GM18870 (cell line): Measurements from ENCODE around the gene SUCLG2.
"Not testable (repeated sequence)": the region's sequence is repeated elsewhere in the genome, so short reads cannot be mapped to it uniquely, and the experiment has no call there.

Experiments
- ATAC-seq: cut with Tn5 transposase; IDR thresholded peaks from one replicate; pipeline ENCODE4 v1.9.1; 2021; ENCODE audit warnings: moderate library complexity; ENCODE audit not compliant: unreplicated experiment

SUCLG2 gene

DNA sequence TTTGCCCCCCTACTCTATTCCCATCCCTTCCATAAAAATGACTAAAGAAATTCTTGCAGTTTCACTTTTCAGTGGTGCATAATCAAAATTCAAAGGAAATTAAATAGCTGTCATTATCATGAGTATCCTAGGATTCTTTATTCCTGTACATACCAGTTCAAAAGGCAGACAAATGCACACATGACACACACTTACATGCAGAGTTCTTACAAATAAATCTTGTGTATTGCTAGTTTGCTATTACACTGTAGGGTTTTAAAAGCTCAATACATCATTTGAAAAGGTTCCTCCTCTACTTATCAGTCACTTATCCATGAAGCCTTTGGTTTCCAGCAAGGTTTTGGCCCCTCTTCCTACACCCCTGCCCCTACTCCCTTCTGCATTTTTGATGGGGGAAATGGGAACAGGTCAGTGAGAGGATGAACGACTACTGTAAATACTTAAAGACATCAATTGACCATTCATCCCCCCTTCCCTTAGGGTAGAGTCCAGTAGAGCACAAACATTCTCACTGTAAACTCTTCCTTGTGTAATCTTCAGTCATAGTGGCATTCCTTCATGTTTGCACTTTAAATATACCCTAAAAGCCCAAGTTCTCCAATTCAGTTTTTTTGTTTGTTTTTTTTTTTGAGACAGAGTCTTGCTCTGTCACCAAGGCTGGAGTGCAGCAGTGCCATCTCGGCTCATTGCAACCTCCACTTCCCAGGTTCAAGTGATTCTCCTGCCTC lies 92.6 kb downstream of the SUCLG2 start:
- no peak for ATAC-seq

DNA sequence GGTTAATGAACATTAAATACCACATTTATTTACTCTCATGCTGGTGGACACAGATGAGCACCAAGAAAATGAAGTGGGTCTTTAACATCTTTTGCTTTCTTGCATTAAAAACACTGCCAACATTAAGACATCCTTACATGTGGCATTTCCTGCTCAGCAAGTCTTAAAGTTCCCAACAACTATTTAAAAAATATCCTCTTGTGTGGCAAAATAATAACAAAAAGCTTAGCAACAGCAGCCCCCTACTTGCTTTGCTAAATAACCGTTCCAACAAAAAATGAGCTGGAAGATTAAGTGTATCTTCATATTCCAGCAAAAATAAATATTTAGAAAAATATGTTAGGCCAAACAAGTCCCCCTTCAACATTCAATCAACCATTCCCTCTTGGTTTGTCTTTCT lies 93.1 kb downstream of the SUCLG2 start:
- ATAC-seq, result no peak

DNA sequence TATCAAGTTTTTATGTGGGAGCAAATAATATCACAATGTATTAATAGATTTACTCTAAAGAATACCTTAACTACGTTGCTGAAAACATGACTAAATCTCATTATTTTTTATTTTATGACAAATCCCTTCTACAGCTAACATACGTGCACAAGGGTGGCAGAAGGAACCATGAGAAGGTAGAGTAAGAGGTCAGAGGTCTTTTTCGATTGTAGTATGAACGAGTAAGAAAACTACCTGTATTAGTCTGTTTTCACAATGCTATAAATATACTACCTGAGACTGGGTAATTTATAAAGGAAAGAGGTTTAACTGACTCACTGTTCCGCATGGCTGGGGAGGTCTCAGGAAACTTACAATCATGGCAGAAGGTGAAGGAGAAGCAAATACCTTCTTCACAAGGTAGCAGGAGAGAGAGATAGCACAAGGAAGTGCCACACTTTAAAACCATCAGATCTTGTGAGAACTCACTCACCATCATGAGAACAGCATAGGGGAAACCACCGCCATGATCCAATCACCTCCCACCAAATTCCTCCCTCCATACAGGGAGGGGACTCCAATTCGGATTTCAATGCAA lies 95.3 kb downstream of the SUCLG2 start:
- ATAC-seq, result peak; percentile 74

DNA sequence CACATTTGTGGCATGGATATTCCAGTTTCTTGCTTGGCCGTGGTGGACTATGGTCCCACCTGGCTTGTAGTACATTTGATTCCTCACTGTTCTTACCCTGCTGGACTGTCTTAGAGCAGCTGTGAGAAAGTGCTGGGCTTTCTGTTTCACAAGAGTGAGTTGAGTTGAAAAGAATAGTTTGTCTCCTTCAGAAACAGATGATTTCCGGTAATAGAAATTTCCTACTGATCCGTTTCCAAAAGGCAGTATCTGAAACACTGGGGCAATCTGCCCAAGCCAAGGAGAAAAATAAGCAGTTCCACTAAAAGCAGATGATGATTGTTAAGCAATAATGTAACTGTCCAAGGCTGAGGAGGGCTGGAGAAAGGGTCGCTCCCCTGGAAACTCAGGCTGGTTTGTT lies 96.0 kb downstream of the SUCLG2 start:
- no peak for ATAC-seq

DNA sequence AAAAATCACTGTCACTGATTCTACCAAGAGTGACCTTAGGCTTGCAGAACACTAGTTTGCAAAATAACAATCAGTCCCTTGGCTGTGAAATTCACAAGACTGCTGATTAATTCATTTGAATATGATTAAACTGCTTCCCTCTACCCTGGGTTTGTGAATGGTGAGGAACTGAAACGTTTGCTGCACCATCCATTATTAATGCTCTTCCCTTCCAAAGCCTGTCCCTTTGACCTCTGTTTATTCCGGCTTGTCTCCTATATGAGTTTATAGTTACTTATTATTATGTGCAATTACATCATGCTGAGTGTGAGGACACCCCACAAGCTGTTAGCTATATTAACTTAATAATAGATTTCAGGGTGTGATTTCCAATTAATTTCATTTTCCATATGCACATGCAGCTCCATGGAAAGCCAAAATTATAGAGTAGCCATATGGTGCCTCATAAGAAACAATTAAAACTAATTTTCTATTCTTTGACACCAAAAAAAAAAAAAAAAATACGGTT lies 96.5 kb downstream of the SUCLG2 start:
- ATAC-seq, result no peak

DNA sequence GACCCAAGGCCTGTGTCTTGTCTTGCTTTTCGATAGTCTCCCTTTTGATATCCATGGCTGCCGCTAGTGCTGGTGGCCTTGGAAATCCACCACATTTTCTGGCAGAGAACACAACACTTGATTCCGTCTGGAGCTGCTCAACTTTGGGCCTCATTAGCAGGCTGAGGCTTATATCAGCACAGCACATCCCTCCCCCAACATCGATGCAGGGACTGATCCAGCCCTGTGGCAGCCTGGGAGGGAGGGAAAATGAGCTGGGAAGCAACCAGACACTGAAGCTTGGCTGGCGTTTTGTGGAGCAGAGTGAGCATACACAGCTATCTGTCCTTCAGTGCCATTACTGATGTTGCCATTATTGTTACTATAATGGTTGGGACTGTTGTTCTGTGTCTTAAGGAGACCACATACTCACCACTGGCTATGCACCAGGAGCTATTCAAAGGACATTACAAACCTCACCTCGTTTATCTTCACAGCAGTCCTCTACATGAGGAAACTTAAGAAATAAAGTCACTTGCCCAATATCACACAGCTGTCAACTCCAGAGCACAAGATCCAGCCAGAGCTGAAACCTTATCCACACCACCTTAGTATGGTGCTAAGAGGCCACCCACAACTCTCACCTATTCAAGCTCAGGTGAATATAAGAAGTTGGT lies 102.9 kb downstream of the SUCLG2 start:
- no peak for ATAC-seq

DNA sequence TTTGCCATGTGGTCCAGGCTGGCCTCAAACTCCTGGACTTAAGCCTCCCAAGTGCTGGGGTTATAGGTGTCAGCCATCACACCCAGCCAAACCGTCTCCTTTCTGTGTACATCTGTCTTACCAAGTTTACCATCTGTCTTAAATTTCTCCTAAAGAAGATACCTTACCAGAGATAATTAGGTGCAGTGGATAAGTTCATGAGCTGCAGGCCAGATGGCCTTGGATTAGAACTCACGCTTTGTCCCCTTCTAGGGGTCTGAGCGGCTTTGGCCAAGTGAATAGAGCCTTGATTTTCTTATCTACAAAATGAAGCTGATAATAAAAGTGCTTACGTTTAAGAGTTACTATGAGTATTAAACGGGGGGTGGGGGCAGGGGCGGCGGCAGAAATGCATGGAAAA lies 103.9 kb downstream of the SUCLG2 start:
- ATAC-seq, result no peak

DNA sequence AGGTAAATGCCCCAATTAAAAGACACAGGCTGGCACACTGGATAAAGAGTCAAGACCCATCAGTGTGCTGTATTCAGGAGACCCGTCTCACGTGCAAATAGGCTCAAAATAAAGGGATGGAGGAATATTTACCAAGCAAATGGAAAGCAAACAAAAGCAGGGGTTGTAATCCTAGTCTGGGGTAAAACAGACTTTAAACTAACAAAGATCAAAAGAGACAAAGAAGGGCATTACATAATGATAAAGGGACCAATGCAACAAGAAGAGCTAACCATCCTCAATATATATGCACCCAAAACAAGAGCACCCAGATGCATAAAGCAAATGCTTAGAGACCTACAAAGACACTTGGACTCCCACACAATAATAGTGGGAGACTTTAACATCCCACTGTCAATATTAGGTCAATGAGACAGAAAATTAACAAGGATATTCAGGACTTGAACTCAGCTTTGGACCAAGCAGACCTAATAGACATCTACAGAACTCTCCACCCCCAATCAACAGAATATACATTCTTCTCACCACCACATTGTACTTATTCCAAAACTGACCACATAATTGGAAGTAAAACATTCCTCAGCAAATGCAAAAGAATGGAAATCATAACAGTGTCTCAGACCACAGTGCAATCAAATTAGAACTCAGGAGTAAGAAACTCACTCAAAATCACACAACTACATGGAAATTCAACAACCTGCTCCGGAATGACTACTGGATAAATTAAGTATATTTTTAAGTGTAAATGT lies 111.7 kb downstream of the SUCLG2 start:
- not testable (repeated sequence) for ATAC-seq

DNA sequence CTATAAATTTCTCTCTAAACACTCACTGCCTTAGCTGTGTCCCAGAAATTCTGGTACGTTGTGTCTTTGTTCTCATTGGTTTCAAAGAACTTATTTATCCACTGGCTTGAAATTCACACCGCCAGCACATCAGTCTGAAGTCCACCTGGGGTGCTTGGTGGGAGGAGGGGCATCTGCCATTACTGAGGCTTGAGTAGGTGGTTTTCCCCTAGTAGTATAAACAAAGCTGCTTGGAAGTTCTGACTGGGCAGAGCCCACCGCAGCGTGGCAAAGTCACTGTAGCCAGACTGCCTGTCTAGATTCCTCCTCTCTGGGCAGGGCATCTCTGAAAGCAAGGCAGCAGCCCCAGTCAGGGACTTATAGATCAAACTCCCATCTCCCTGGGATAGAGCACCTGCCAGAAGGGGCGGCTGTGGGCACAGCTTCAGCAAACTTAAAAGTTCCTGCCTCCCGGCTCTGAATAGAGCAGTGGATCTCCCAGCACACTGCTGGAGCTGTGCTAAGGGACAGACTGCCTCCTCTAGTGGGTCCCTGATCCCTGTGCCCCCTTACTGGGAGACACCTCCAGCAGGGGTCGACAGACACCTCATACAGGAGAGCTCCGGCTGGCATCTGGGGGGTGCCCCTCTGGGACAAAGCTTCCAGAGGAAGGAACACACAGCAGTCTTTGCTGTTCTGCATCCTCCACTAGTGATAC lies 114.1 kb downstream of the SUCLG2 start:
- no peak for ATAC-seq

DNA sequence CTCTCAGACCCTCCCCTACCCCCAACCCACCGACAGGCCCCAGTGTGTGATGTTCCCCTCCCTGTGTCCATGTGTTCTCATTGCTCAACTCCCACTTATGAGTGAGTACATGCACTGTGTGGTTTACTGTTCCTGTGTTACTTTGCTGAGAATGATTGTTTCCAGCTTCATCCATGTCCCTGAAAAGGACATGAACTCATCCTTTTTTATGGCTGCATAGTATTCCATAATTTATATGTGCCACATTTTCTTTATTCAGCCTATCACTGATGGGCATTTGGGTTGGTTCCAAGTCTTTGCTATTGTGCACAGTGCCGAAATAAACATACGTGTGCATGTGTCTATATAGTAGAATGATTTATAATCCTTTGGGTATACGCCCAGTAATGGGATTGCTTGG lies 117.2 kb downstream of the SUCLG2 start:
- ATAC-seq, result not testable (repeated sequence)

DNA sequence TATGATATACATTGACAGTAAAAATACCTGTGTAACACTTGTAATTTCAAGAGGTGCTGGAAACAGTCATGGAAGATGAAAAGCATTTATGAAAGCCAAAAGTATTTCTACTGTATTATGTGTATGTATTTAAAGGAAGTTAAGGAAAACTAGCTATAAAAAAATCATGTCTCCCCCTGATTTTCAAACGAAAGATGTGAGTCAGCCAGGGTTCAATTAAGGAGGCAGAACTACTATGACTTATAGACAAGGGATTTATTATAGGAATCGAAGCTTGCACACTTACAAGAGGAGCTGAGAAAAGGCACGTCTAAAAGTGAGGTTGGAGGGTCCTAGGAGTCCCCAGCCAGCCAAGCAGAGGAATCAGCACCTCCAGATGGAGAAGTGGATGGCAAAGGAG lies 119.4 kb downstream of the SUCLG2 start:
- no peak for ATAC-seq

DNA sequence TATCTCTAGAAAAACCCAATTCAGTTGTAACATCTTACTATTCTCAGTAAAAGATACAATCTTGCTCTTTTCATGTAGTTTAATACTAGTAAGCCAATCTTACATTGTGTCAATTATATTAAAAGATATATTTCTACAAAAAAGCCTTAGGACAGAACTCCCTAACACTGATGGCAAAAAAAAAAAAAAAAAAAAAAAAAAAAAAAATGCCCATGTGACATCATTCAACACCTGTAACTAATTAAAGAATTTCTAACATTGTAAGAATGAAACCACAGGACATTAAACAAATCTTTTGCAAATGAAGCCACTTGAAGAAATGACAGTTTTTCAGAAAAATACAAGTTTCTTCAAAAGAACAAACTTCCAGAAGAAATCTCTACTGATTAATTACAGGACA lies 119.8 kb downstream of the SUCLG2 start:
- no peak for ATAC-seq

DNA sequence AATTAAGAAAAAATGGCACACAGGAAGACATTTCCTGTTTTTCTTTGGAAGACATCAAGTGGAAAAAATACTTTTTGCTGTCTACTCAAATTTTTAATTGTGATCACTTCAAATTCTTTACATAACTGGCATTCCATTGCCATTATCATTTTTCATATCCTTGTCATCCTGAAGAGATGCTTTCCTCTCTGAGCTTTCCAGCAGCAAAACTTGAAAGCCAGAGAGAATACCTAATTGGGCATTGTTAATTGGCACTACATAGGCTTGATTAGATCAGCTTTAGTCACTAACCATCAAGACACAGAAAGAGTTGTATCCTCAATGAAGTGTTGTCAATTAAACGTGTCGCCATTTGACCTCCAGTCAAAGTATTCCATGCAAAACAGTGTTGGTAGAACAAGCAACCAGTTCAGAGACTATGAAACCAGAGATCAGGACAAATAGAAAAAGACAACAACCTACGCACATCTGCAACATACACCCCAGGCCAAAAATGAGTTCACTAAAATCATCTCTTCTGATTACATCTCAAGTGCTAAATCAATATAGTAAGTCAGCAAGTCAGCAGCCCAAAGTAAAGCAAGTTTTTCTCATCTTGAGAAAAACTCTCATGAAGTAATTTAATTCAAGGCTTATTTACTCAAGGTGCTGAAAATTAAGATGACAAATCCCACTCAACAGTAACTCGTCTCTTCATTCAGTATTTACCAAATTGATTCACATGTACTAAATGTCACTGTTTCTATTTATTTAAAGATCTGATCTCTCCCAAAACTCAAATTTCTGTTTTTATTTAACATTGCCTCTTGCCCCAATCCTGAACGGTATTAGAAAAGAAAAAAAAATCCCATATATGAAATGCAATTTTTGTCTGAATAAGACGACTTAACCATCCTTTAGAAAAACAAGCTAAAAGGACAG lies 123.0 kb downstream of the SUCLG2 start:
- no peak for ATAC-seq

DNA sequence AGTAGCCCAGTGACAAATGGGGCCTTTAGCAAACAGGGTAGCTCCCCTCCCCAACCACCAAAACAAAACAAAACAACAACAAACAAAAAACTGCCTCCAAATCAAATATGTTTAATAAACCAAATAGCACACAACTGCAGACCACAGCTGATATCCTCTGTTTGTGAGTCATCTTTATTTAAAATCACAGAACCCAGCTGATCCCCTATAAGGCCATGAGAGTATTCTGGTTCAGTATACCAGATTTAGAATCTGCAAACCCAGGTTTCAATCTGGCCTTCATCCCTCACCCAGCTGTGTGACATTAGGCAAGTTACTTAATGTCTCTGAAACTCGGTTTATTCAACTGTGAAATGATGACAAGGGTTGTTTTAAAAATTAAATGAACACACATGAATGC lies 124.5 kb downstream of the SUCLG2 start:
- no peak for ATAC-seq

DNA sequence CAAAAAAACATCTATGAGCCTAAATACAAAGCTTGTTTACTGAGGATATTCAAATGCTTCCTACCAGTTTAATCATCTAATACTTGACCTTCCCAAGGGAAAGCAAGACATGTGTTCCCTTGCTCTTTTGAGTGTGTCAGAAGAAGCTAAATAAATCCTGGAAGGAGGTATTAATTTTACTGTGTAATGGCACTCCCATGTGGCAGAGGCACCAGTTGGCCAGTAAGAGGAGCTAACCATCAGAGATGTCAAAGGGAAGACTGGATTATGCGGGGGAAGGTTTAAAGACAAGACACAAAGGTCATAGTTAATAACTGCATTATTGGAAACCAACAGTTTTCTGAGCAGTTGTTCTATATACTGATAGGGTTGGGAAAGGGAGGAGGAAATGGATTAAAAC lies 125.1 kb downstream of the SUCLG2 start:
- no peak for ATAC-seq

DNA sequence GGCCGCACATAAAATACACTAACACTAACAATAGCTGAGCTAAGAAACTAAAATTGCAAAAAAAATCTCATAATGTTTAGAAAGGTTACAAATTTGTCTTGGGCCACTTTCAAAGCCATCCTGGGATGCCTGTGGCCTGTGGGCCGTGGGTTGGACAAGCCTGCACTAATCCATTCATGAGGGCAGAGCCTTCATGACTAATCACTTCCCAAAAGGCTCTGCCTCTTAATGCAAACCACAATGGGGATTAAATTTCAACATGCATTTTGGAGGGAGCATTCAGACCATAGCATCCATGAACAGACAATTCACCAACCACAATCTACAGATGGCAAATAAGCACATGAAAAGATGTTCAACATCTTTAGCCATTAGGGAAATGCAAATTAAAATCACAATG lies 128.2 kb downstream of the SUCLG2 start:
- no peak for ATAC-seq

DNA sequence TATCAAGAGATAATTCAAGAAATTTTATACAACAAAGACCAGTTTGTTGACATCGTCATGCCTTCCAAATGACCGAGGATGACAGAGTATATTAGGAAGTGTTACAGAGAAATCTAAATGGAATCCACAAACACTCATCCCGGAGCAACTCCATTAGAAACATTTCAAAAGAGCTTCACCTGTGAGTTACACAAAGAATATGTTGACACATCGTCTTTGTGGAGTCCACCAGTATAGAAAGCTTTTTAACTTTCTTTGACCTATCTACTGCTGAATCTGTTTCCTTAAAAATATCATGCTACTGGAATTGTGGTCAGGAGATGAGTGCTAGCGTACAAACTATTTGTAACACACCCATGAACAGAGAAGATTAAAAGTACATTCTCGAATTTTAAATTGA lies 130.4 kb downstream of the SUCLG2 start:
- no peak for ATAC-seq

DNA sequence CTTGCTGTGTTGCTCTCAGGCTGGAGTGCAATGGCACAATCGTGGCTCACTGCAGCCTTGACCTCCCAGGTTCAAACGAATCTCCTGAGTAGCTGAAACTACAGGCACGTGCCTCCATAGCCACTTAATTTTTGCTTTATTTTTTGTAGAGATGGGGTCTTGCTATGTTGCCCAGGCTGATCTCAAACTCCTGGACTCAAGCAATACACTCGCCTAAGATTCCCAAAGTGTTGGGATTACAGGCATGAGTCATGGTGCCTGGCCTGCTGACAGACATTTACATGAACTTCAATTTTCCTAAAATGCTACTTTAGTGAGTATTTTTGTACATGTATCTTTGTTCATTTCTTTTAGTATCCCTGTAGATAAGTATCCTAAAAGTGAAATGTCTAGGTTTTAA lies 132.3 kb downstream of the SUCLG2 start:
- ATAC-seq, result no peak

DNA sequence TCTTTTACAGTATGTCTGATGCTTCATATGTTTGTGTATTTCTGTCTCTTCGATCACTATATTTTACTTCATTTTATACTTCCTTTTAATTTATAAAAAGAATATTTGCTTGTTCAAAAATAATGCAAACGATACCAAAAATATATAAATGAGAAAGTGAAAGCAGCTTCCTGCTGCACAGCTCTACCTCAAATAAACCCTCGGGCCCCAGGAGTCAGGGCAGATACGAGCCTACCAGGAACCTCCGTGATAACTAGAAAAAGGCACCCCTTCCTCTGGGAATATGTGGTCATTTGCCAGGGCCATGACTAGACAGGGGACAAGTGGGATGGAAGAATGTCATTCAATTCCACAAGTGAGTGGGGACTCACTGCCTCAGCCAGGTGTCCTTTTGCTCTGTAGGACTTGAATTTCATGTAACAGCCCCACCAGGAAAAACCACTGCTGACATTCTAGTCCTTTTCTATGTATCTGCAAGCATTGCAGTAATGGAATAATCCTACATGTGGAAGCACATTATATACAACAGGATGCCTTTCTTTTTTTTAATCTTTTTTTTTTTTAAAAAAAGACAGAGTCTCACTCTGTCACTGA lies 133.3 kb downstream of the SUCLG2 start:
- ATAC-seq, result peak; percentile 49
